Measurements from ENCODE around the gene MTARC2. TPM values are rescaled to one million over a fixed set of nuclear protein-coding genes. Genes with fewer than 3 reads are reported as not detected.

The MTARC2 gene
- total RNA-seq, 2 experiments from 2014 or later = not detected

GRCh38 chr1:220800262-220800661 is 52.1 kb downstream of the MTARC2 start:
- no peaks in the 10 kb centered on the region for H3K36me3 Mint-ChIP-seq (ENCODE audit: low read depth)

GRCh38 chr1:220803401-220804201 is 55.5 kb downstream of the MTARC2 start:
- Mint-ChIP-seq H3K4me1 (no peaks in the 10 kb centered on the region), H3K4me3 (no peak overlapping the region), H3K9me3 (no peaks in the 10 kb centered on the region), H3K27me3 (no peaks in the 10 kb centered on the region), H3K36me3 (ENCODE audit: low read depth) (no peaks in the 10 kb centered on the region), H3K27ac (no peak overlapping the region)
- ChIA-PET POLR2A (no interaction called here), CTCF (interaction anchor here (1.0 kb wide), 1 partner anchor 75 kb away, joined by 3 read pairs; the partner anchor contains the start of gene HLX)
- peak; percentile 33 for DNase-seq

More at GRCh38 chr1:220800262-220800661, 52.1 kb downstream of the MTARC2 start:
- H3K27me3 Mint-ChIP-seq = no peaks in the 10 kb centered on the region
- ChIA-PET POLR2A (no interaction called here), CTCF (interaction anchor here (1.0 kb wide), 1 partner anchor 102 kb away, joined by 3 read pairs; no protein-coding TSS in a partner anchor)
- H3K4me3 Mint-ChIP-seq = no peak overlapping the region
- H3K9me3 Mint-ChIP-seq = no peaks in the 10 kb centered on the region
- H3K27ac Mint-ChIP-seq = no peak overlapping the region
- no peak for DNase-seq
- H3K4me1 Mint-ChIP-seq = no peaks in the 10 kb centered on the region

GRCh38 chr1:220804202-220804586 is 56.1 kb downstream of the MTARC2 start:
- Mint-ChIP-seq H3K27me3 (no peaks in the 10 kb centered on the region), H3K4me1 (no peaks in the 10 kb centered on the region), H3K4me3 (no peak overlapping the region), H3K36me3 (ENCODE audit: low read depth) (no peaks in the 10 kb centered on the region), H3K9me3 (no peaks in the 10 kb centered on the region), H3K27ac (no peak overlapping the region)
- DNase-seq = no peak
- ChIA-PET CTCF (interaction anchor here (1.0 kb wide), 1 partner anchor 75 kb away, joined by 3 read pairs; the partner anchor contains the start of gene HLX), POLR2A (no interaction called here)

- H3K27ac Mint-ChIP-seq = no peak overlapping the region
- ChIA-PET POLR2A (no interaction called here), CTCF (no interaction called here)
- H3K4me3 Mint-ChIP-seq = no peak overlapping the region
- no peaks in the 10 kb centered on the region for H3K27me3 Mint-ChIP-seq
- H3K36me3 Mint-ChIP-seq (ENCODE audit: low read depth) = no peaks in the 10 kb centered on the region
- DNase-seq = no peak
- no peaks in the 10 kb centered on the region for H3K9me3 Mint-ChIP-seq
- peaks cover 8% of the 10 kb centered on the region for H3K4me1 Mint-ChIP-seq
Observed at GRCh38 chr1:220806408-220806807, 58.3 kb downstream of the MTARC2 start.

GRCh38 chr1:220807726-220808125 is 59.6 kb downstream of the MTARC2 start:
- Mint-ChIP-seq H3K36me3 (ENCODE audit: low read depth) (no peaks in the 10 kb centered on the region), H3K4me3 (no peak overlapping the region), H3K27me3 (peaks cover 2% of the 10 kb centered on the region), H3K9me3 (no peaks in the 10 kb centered on the region), H3K4me1 (peaks cover 8% of the 10 kb centered on the region), H3K27ac (no peak overlapping the region)
- CTCF ChIA-PET = no interaction called here
- POLR2A ChIA-PET = no interaction called here
- no peak for DNase-seq

- Mint-ChIP-seq H3K4me3 (no peak overlapping the region), H3K36me3 (ENCODE audit: low read depth) (no peaks in the 10 kb centered on the region), H3K27me3 (peaks cover 2% of the 10 kb centered on the region), H3K4me1 (peaks cover 8% of the 10 kb centered on the region), H3K9me3 (no peaks in the 10 kb centered on the region), H3K27ac (no peak overlapping the region)
- CTCF ChIA-PET = interaction anchor here (0.6 kb wide), 1 partner anchor 396 kb away, joined by 3 read pairs; no protein-coding TSS in a partner anchor
- POLR2A ChIA-PET = no interaction called here
- DNase-seq = no peak
Observed at GRCh38 chr1:220808345-220809186, 60.4 kb downstream of the MTARC2 start.

GRCh38 chr1:220809187-220809550 is 61.0 kb downstream of the MTARC2 start:
- H3K27me3 Mint-ChIP-seq = peaks cover 2% of the 10 kb centered on the region
- DNase-seq = no peak
- no peak overlapping the region for H3K4me3 Mint-ChIP-seq
- CTCF ChIA-PET = interaction anchor here (0.6 kb wide), 1 partner anchor 395 kb away, joined by 3 read pairs; no protein-coding TSS in a partner anchor
- H3K9me3 Mint-ChIP-seq = no peaks in the 10 kb centered on the region
- no peaks in the 10 kb centered on the region for H3K36me3 Mint-ChIP-seq (ENCODE audit: low read depth)
- no peak overlapping the region for H3K27ac Mint-ChIP-seq
- peaks cover 8% of the 10 kb centered on the region for H3K4me1 Mint-ChIP-seq
- POLR2A ChIA-PET = no interaction called here

GRCh38 chr1:220809704-220810103 is 61.6 kb downstream of the MTARC2 start:
- ChIA-PET POLR2A (no interaction called here), CTCF (interaction anchor here (1.7 kb wide), 1 partner anchor 21 kb away, joined by 4 read pairs; no protein-coding TSS in a partner anchor)
- DNase-seq = no peak
- peaks cover 8% of the 10 kb centered on the region for H3K4me1 Mint-ChIP-seq
- no peak overlapping the region for H3K4me3 Mint-ChIP-seq
- no peaks in the 10 kb centered on the region for H3K9me3 Mint-ChIP-seq
- no peaks in the 10 kb centered on the region for H3K36me3 Mint-ChIP-seq (ENCODE audit: low read depth)
- H3K27ac Mint-ChIP-seq = no peak overlapping the region
- H3K27me3 Mint-ChIP-seq = peaks cover 4% of the 10 kb centered on the region

GRCh38 chr1:220810179-220810653 is 62.1 kb downstream of the MTARC2 start:
- H3K36me3 Mint-ChIP-seq (ENCODE audit: low read depth) = no peaks in the 10 kb centered on the region
- POLR2A ChIA-PET = no interaction called here
- peaks cover 4% of the 10 kb centered on the region for H3K27me3 Mint-ChIP-seq
- peaks cover 8% of the 10 kb centered on the region for H3K4me1 Mint-ChIP-seq
- peak overlapping the region; percentile 41 for H3K4me3 Mint-ChIP-seq
- H3K27ac Mint-ChIP-seq = no peak overlapping the region
- CTCF ChIA-PET = interaction anchor here (1.7 kb wide), 1 partner anchor 21 kb away, joined by 4 read pairs; no protein-coding TSS in a partner anchor
- no peaks in the 10 kb centered on the region for H3K9me3 Mint-ChIP-seq
- DNase-seq = peak; percentile 74

- ChIA-PET POLR2A (no interaction called here), CTCF (interaction anchor here (1.7 kb wide), 1 partner anchor 22 kb away, joined by 4 read pairs; no protein-coding TSS in a partner anchor)
- no peak for DNase-seq
- Mint-ChIP-seq H3K27me3 (peaks cover 4% of the 10 kb centered on the region), H3K9me3 (no peaks in the 10 kb centered on the region), H3K4me3 (no peak overlapping the region), H3K27ac (no peak overlapping the region), H3K36me3 (ENCODE audit: low read depth) (no peaks in the 10 kb centered on the region), H3K4me1 (peaks cover 8% of the 10 kb centered on the region)
Observed at GRCh38 chr1:220810963-220811362, 62.8 kb downstream of the MTARC2 start.

GRCh38 chr1:220811695-220812094 is 63.6 kb downstream of the MTARC2 start:
- peaks cover 8% of the 10 kb centered on the region for H3K4me1 Mint-ChIP-seq
- H3K36me3 Mint-ChIP-seq (ENCODE audit: low read depth) = no peaks in the 10 kb centered on the region
- CTCF ChIA-PET = no interaction called here
- POLR2A ChIA-PET = no interaction called here
- no peak for DNase-seq
- peaks cover 4% of the 10 kb centered on the region for H3K27me3 Mint-ChIP-seq
- no peak overlapping the region for H3K4me3 Mint-ChIP-seq
- no peak overlapping the region for H3K27ac Mint-ChIP-seq
- H3K9me3 Mint-ChIP-seq = no peaks in the 10 kb centered on the region

- ChIA-PET POLR2A (no interaction called here), CTCF (interaction anchor here (0.7 kb wide), 1 partner anchor 16 kb away, joined by 3 read pairs; no protein-coding TSS in a partner anchor)
- Mint-ChIP-seq H3K4me3 (no peak overlapping the region), H3K9me3 (no peaks in the 10 kb centered on the region), H3K27me3 (peaks cover 4% of the 10 kb centered on the region), H3K27ac (no peak overlapping the region), H3K4me1 (peaks cover 8% of the 10 kb centered on the region), H3K36me3 (ENCODE audit: low read depth) (no peaks in the 10 kb centered on the region)
- no peak for DNase-seq
Observed at GRCh38 chr1:220812308-220812707, 64.2 kb downstream of the MTARC2 start.

- no peaks in the 10 kb centered on the region for H3K36me3 Mint-ChIP-seq (ENCODE audit: low read depth)
- ChIA-PET POLR2A (no interaction called here), CTCF (interaction anchor here (0.7 kb wide), 1 partner anchor 17 kb away, joined by 3 read pairs; no protein-coding TSS in a partner anchor)
- H3K27ac Mint-ChIP-seq = no peak overlapping the region
- H3K4me3 Mint-ChIP-seq = no peak overlapping the region
- H3K27me3 Mint-ChIP-seq = peaks cover 4% of the 10 kb centered on the region
- DNase-seq = no peak
- peaks cover 8% of the 10 kb centered on the region for H3K4me1 Mint-ChIP-seq
- H3K9me3 Mint-ChIP-seq = no peaks in the 10 kb centered on the region
Observed at GRCh38 chr1:220813013-220813412, 64.9 kb downstream of the MTARC2 start.
